Measurements from ENCODE around the gene IZUMO1. TPM values are rescaled to one million over a fixed set of nuclear protein-coding genes. Genes with fewer than 3 reads are reported as not detected.

The IZUMO1 gene
- total RNA-seq, 1 experiment from 2014 or later, result 10.3 TPM

- H3K4me1 ChIP-seq, result peaks cover 3% of the 10 kb centered on the region
- no peak for TF ChIP-seq CTCF (IDR thresholded peaks at IDR 0.05; ENCODE audit: insufficient read depth in 1 of 2, low read depth in 1 of 2, low read length in 1 of 2, severe bottlenecking in 1 of 2, unreplicated experiment in 1 of 2)
- H3K4me3 Mint-ChIP-seq (ENCODE audit: unreplicated experiment), result no peak overlapping the region
- H3K4me3 ChIP-seq (ENCODE audit: low read depth, low read length), result no peak overlapping the region
- no peaks in the 10 kb centered on the region for H3K9me3 Mint-ChIP-seq (ENCODE audit: unreplicated experiment)
- POLR2A ChIA-PET, result interaction anchor here (0.5 to 1.6 kb wide), 2 partner anchors 11 to 361 kb away, joined by 3 to 4 read pairs; partner anchors contain the start of gene TMEM143
- no peaks in the 10 kb centered on the region for H3K9me3 ChIP-seq
- DNase-seq, result peak in 1 of 2 experiments; percentile 51
- peaks cover 7% of the 10 kb centered on the region for H3K4me1 Mint-ChIP-seq (ENCODE audit: low read depth, unreplicated experiment)
- no peaks in the 10 kb centered on the region for H3K36me3 ChIP-seq (ENCODE audit: control insufficient read depth, insufficient read depth, low read length)
- no peaks in the 10 kb centered on the region for H3K27me3 Mint-ChIP-seq (ENCODE audit: insufficient read depth, unreplicated experiment)
- intact Hi-C loops (cut with micrococcal nuclease; ENCODE audit: unreplicated experiment), result no loop called here
- BruUV-seq (replicated peaks), result no TSS peak
- CTCF ChIA-PET, result interaction anchor here (0.8 to 2.1 kb wide), 4 partner anchors 10 to 331 kb away, joined by 3 to 10 read pairs (median 6); no protein-coding TSS in a partner anchor
- peaks cover 19% of the 10 kb centered on the region for H3K36me3 Mint-ChIP-seq (ENCODE audit: insufficient read depth, unreplicated experiment)
- H3K27me3 ChIP-seq (replicated peaks; ENCODE audit: control insufficient read depth, insufficient read depth, low read length), result no peaks in the 10 kb centered on the region
- peak overlapping the region; percentile 30 for H3K27ac Mint-ChIP-seq (ENCODE audit: unreplicated experiment)
These were observed 21.6 kb downstream of the IZUMO1 start for GRCh38 chr19:48724796-48725753.

GRCh38 chr19:48722196-48722708 lies 24.5 kb downstream of the IZUMO1 start:
- intact Hi-C loops (cut with micrococcal nuclease; ENCODE audit: unreplicated experiment), result no loop called here
- H3K4me1 Mint-ChIP-seq (ENCODE audit: low read depth, unreplicated experiment), result peaks cover 20% of the 10 kb centered on the region
- H3K4me3 Mint-ChIP-seq (ENCODE audit: unreplicated experiment), result no peak overlapping the region
- CTCF ChIA-PET, result no interaction called here
- BruUV-seq (replicated peaks), result no TSS peak
- POLR2A ChIA-PET, result no interaction called here
- H3K36me3 Mint-ChIP-seq (ENCODE audit: insufficient read depth, unreplicated experiment), result peaks cover 30% of the 10 kb centered on the region
- no peaks in the 10 kb centered on the region for H3K9me3 Mint-ChIP-seq (ENCODE audit: unreplicated experiment)
- no peaks in the 10 kb centered on the region for H3K36me3 ChIP-seq (ENCODE audit: control insufficient read depth, insufficient read depth, low read length)
- no peaks in the 10 kb centered on the region for H3K27me3 Mint-ChIP-seq (ENCODE audit: insufficient read depth, unreplicated experiment)
- no peak overlapping the region for H3K4me3 ChIP-seq (ENCODE audit: low read depth, low read length)
- no peak for DNase-seq
- no peaks in the 10 kb centered on the region for H3K9me3 ChIP-seq
- TF ChIP-seq CTCF (IDR thresholded peaks at IDR 0.05; ENCODE audit: insufficient read depth in 1 of 2, low read depth in 1 of 2, low read length in 1 of 2, severe bottlenecking in 1 of 2, unreplicated experiment in 1 of 2), result no peak
- H3K4me1 ChIP-seq, result peaks cover 6% of the 10 kb centered on the region
- no peaks in the 10 kb centered on the region for H3K27me3 ChIP-seq (replicated peaks; ENCODE audit: control insufficient read depth, insufficient read depth, low read length)
- no peak overlapping the region for H3K27ac Mint-ChIP-seq (ENCODE audit: unreplicated experiment)

GRCh38 chr19:48720613-48721296 lies 26.0 kb downstream of the IZUMO1 start:
- H3K9me3 Mint-ChIP-seq (ENCODE audit: unreplicated experiment), result no peaks in the 10 kb centered on the region
- CTCF ChIA-PET, result interaction anchor here (0.6 to 1.4 kb wide), 5 partner anchors 13 to 75 kb away, joined by 3 to 8 read pairs (median 5); partner anchors contain the start of gene CA11
- no TSS peak for BruUV-seq (replicated peaks)

More at GRCh38 chr19:48720613-48721296, 26.0 kb downstream of the IZUMO1 start:
- peaks cover 6% of the 10 kb centered on the region for H3K4me1 ChIP-seq
- Mint-ChIP-seq H3K27me3 (ENCODE audit: insufficient read depth, unreplicated experiment) (no peaks in the 10 kb centered on the region), H3K4me1 (ENCODE audit: low read depth, unreplicated experiment) (peaks cover 26% of the 10 kb centered on the region), H3K36me3 (ENCODE audit: insufficient read depth, unreplicated experiment) (peaks cover 30% of the 10 kb centered on the region), H3K4me3 (ENCODE audit: unreplicated experiment) (peak overlapping the region; percentile 92), H3K27ac (ENCODE audit: unreplicated experiment) (peak overlapping the region; percentile 97)
- TF ChIP-seq CTCF (IDR thresholded peaks at IDR 0.05; ENCODE audit: insufficient read depth in 1 of 2, low read depth in 1 of 2, low read length in 1 of 2, severe bottlenecking in 1 of 2, unreplicated experiment in 1 of 2), result no peak
- H3K27me3 ChIP-seq (replicated peaks; ENCODE audit: control insufficient read depth, insufficient read depth, low read length), result no peaks in the 10 kb centered on the region
- DNase-seq, result peak; percentile 97 to 99
- intact Hi-C loops (cut with micrococcal nuclease; ENCODE audit: unreplicated experiment), result loop anchor here (1.0 kb wide), 1 partner anchor 18 kb away; no protein-coding TSS in a partner anchor
- POLR2A ChIA-PET, result interaction anchor here (0.5 to 1.0 kb wide), 9 partner anchors 11 to 485 kb away, joined by 3 to 8 read pairs (median 3); partner anchors contain the start of genes FUT2, PPP1R15A and SPHK2
- no peaks in the 10 kb centered on the region for H3K36me3 ChIP-seq (ENCODE audit: control insufficient read depth, insufficient read depth, low read length)
- H3K9me3 ChIP-seq, result no peaks in the 10 kb centered on the region
- H3K4me3 ChIP-seq (ENCODE audit: low read depth, low read length), result peak overlapping the region; percentile 79

Measured in Caco-2 (cell line).